HG03571 (cell line): Measurements from ENCODE around the gene SLC39A7.
A peak's percentile ranks its signal among the peaks of the same experiment; 100 is the strongest.

ENCODE experiments used
- ATAC-seq: cut with Tn5 transposase; IDR thresholded peaks from one replicate; pipeline ENCODE4 v1.9.1; 2021; ENCODE audit not compliant: unreplicated experiment

Gene SLC39A7

DNA sequence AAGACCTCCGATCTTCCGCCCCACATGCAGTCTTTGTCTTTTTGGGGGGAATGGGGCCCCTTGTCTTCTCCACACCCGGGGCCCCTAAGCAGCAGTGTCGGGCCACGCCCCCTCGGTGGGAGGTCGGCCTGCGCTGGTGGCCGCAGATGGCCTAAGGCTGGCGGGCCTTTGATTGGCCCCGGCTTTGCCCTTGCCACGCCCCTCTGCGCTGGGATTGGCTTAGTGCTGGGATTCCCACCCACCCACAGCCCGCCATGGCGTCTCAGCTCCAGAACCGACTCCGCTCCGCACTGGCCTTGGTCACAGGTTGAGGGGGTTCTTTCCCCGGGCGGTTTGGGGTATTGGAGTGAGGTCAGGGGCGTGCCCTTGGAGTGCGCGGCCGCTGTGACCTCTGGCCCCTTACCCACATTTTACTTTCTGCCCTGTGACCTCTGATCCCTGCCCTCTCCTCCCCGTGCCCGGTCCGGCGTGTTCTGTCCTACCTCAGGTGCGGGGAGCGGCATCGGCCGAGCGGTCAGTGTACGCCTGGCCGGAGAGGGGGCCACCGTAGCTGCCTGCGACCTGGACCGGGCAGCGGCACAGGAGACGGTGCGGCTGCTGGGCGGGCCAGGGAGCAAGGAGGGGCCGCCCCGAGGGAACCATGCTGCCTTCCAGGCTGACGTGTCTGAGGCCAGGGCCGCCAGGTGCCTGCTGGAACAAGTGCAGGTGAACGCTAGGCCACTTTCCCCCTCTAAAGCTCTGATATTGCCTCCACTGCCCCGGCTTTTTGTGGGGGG, 3.9 kb downstream of the SLC39A7 start, which contains the start of gene HSD17B8:
HSD17B8 (plus strand) TSS at position 241 of the 776 bp plus-strand sequence; CDS start at position 255, 14 bp downstream.
- peak; percentile 39 for ATAC-seq

GRCh38 chr6:33205191-33206026, 4.7 kb downstream of the SLC39A7 start:
- ATAC-seq: no peak

GRCh38 chr6:33206027-33206863, 5.6 kb downstream of the SLC39A7 start:
- ATAC-seq: no peak

DNA sequence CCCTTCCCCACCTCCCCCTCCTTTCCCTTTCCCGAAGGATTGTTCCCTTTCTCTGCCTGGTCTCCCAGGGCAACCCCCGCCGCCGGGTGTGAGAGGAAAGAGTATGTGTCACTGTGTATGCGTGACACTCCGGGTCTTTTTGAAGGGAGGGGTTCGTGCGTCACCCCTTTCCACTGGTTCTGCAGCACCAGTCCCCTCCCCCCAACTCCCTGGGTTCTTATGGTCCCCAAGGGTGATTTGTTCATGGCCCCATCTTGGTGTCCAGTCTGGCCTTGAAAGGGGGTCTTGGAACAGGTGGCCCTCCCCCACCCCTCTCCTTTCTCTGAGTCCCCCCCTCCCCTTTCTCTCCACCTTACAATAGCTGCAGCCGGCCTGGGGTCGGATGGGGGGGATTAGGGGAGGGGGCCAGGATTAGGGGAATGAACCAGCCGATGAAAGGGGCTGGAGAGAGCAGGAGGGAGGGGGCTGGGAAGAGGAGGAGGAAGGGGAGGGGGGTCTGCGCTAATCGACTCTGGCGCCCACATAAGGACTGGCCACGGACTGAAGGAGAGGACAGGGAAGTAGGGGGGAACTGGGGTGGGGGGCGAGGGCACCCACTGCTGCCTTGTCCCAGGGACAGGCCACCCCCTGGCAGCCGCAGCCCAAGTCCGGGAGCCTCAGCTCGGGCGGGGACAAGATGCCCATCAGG, 6.3 kb downstream of the SLC39A7 start:
- no peak for ATAC-seq

GRCh38 chr6:33207552-33208090, 7.0 kb downstream of the SLC39A7 start:
- no peak for ATAC-seq

DNA sequence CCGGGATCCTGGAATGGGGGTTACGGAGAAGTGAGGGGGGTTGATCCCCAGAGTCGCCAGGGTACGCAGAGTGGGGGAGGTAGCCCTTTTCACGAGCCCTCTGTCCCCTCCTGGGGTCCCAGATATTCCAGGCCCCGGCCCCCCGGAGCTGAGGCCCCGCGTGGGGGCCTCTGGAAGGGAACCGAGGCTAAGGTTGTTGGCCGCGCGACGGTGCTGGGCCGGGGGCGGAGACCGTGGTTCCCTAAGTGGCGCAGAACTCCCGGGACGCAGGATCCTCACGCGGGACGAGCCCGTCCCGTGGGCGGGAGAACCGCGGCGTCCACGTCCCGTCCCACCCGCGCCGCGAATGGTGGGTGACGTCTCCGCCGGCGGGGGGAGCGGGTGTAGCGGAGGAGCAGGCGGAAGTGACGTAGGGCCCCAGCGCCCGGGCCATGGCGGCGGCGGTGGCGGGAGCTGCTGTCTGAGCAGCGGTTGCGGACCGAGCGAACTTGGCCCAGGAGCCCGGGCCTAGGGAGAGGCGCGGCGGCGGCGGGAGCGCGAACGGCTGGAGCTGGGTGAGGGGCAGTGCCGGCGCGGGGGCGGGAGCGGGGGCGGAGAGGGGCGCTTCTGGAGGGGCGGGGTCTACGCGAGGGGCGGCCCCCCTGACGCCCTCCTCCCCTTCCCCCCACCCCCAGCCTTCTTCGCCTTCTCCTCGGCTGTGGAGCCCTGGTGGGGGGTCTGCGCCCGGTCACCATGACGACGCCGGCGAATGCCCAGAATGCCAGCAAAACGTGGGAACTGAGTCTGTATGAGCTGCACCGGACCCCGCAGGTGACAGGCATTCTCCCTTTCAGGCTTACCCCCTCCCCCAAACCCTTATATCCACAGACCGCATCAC, 7.7 kb downstream of the SLC39A7 start, which contains the start of gene RING1:
RING1 (plus strand) TSS at position 410 of the 877 bp plus-strand sequence; CDS start at position 733, 323 bp downstream.
- ATAC-seq: no peak

- no peak for ATAC-seq
Observed at GRCh38 chr6:33209856-33210255, 9.2 kb downstream of the SLC39A7 start.

GRCh38 chr6:33211136-33211535, 10.5 kb downstream of the SLC39A7 start:
- no peak for ATAC-seq

DNA sequence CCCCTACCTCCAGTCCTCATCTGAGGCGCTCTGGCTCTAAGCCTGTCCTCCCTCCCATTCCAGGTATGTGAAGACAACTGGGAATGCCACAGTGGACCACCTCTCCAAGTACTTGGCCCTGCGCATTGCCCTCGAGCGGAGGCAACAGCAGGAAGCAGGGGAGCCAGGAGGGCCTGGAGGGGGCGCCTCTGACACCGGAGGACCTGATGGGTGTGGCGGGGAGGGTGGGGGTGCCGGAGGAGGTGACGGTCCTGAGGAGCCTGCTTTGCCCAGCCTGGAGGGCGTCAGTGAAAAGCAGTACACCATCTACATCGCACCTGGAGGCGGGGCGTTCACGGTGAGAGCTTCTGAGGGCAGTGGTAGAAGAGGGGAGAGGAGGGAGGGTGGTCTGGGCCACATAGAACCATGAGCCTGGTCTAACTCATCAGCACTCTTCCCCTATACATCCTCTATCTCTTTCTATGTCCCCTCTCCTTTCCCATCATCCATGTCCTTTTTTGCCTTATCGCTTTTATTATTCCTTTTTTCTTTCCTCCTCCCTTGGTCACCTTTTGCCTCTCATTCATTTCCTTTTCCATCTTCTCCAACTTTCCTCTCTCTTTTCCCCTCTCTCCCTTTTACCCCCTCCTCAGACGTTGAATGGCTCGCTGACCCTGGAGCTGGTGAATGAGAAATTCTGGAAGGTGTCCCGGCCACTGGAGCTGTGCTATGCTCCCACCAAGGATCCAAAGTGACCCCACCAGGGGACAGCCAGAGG, 11.2 kb downstream of the SLC39A7 start:
- ATAC-seq: no peak

DNA sequence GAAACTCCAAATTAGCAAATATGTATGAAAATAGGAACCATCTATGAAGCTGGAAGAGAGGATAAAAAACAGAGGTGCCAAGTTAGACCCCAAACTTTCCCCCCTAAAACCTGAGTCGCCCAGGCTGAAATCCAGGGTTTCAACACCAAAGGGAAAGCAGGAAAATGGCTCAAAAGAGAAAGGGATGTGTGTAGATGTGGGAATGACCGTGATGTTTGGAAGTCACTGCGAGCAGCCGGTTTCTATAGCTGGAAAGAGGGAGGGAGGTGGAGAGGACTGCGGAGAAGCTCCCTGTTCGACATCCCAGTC, 12.1 kb downstream of the SLC39A7 start:
- ATAC-seq: no peak

DNA sequence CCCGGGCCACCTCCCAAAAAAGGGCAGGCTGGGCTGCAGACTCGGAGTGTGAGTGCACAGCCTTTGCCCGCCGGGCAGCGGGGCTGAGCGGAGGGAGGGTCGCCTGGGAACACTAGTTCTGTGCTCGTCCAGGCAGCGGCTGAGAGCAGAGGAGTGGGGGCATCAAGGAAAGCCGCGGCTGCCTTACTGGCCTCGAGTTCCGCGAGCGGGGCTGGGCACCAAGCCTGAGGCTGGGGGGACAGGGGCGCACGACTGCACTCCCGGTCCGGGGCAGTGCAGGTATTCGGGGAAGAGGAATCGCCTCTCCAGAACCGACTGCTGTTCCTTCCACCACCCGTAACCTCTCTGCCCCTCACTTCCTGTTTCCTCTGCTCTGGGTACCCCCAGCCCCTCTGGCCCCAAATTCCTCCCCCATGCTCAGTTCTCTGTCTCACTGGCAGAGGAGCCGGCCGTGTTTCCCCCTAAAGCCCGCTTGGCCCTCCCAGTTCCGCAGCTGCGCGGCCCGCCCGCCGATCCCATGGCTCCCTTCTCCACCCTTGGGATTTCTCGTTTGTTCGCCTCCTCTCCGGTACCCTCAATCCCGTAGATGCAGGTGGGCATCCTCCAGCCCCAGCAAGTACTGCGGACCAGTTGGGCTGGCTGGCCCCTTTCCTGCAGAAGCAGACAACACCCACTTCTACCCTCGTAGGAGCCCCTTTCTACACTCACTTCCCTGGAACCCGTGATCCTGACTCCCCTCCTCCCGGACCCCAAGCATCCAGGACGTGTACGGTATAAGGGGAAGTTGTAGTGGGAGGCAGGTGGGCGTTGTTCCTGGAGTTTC, 12.7 kb downstream of the SLC39A7 start:
- ATAC-seq: no peak

GRCh38 chr6:33213989-33214335, 13.3 kb downstream of the SLC39A7 start:
- ATAC-seq: no peak

GRCh38 chr6:33215271-33216116, 14.8 kb downstream of the SLC39A7 start:
- no peak for ATAC-seq

GRCh38 chr6:33216117-33216649, 15.5 kb downstream of the SLC39A7 start:
- no peak for ATAC-seq

DNA sequence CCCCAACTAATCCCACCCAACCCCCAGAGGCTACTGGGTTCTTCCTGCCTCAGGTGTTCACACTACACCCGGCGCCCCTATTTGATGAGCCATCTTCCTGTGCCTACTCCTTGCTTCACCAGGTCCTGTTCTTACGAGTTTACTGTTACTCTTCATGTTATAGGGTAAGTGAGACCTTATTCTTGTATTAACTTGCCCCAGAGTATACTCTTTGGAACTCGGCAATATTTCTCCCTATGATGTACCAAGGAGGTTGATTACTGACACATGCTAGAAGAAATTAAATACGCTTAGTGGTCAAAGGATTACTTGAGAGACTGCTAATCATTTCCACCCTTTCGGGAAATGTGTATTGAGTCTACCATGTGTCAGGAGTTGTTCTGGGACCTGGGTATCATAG, 16.6 kb downstream of the SLC39A7 start:
- no peak for ATAC-seq

DNA sequence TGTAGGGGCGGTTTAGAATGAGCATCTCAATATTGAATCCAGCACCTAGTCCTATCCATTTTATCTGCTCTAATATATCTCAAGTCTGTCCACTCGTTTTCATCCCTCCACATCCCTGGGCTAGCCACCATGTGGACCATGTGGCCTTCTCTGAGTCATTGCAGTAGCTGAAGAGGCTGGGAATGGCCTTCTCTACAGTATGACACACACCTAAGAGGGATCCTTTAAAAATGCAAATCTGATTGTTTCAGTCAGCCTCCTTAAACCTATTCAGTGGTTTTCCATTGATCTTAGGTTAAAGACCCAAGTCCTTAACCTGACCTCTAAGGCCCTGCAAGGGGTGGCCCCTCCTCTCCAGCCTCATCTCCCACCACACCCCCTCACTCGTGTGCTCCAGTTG, 17.0 kb downstream of the SLC39A7 start:
- no peak for ATAC-seq
